Stimulated activated CD8-positive, alpha-beta memory T cell treated with anti-CD3 and anti-CD28 coated beads, Interleukin-4, amount 100 ng/mL, for 24 hours (primary cell): ENCODE results near the gene ALDH1B1.

ENCODE experiments used
- DNase-seq: peaks from one replicate; pipeline ENCODE4 v3.0.0-alpha.2; 2020; ENCODE audit warnings: low read depth

ALDH1B1 gene

GRCh38 chr9:38441347-38442085 is 49.0 kb downstream of the ALDH1B1 start:
- no peak for DNase-seq

GRCh38 chr9:38442473-38443096 is 50.1 kb downstream of the ALDH1B1 start:
- DNase-seq: no peak

GRCh38 chr9:38443181-38443580 is 50.7 kb downstream of the ALDH1B1 start:
- no peak for DNase-seq

- no peak for DNase-seq
These were observed 51.1 kb downstream of the ALDH1B1 start for GRCh38 chr9:38443597-38443996.

- DNase-seq: no peak
These were observed 52.9 kb downstream of the ALDH1B1 start for GRCh38 chr9:38445154-38446043.

GRCh38 chr9:38447703-38448102 is 55.2 kb downstream of the ALDH1B1 start:
- no peak for DNase-seq
